ENCODE measurements around the gene NME4.

DNA sequence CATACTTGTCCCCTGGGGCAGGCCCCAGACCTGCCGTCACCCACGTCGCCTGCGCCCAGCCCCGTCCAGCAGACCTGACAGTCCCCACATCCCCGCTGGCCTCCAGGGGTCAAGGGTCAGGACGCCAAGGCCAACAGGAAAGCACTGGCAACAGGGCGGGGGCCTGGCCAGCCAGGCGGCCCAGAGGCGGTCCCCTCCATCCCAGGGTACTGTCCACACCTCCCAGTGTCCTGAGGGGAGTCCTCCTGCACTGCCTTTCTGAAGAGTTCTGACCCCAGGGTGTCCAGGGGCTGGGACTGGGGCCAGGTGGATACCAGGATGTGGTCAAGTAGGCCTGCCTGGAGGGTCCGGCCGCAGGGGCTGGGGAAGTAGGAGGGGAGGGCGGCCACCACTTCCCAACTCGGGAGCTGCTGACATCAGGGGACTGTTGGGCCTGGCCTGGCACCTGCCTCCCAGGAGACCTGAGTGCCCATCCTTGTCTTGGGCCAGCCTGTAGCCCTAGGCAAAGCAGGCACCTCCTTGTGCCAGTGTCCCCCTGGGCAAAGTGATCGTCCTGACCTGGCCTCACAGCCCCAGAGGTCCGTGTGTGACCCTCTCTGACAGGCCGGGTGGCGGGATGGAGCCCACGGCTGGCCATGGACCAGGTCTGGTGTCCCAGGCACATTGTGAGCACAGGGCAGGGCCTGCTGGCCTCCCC, 37.8 kb upstream of the NME4 start:
- TF ChIP-seq, protein P1, sequence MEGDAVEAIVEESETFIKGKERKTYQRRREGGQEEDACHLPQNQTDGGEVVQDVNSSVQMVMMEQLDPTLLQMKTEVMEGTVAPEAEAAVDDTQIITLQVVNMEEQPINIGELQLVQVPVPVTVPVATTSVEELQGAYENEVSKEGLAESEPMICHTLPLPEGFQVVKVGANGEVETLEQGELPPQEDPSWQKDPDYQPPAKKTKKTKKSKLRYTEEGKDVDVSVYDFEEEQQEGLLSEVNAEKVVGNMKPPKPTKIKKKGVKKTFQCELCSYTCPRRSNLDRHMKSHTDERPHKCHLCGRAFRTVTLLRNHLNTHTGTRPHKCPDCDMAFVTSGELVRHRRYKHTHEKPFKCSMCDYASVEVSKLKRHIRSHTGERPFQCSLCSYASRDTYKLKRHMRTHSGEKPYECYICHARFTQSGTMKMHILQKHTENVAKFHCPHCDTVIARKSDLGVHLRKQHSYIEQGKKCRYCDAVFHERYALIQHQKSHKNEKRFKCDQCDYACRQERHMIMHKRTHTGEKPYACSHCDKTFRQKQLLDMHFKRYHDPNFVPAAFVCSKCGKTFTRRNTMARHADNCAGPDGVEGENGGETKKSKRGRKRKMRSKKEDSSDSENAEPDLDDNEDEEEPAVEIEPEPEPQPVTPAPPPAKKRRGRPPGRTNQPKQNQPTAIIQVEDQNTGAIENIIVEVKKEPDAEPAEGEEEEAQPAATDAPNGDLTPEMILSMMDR (IDR thresholded peaks at IDR 0.05): no peak
- TF ChIP-seq POLR2A (IDR thresholded peaks at IDR 0.05): no peak
